Measurements from ENCODE around the gene PGLYRP3.

PGLYRP3 gene

GRCh38 chr1:153312570-153313186 lies at the start of gene PGLYRP3:
PGLYRP3 (minus strand) TSS chr1:153312952; CDS start chr1:153310665, 2,287 bp downstream.
- DNase-seq, result no peak

- no peak for DNase-seq
Observed at GRCh38 chr1:153362187-153362775, 49.5 kb upstream of the PGLYRP3 start.

- DNase-seq, result no peak
Observed at GRCh38 chr1:153361480-153362109, 48.8 kb upstream of the PGLYRP3 start.

GRCh38 chr1:153360592-153361479 lies 48.1 kb upstream of the PGLYRP3 start:
- no peak for DNase-seq

- DNase-seq, result no peak
Observed at GRCh38 chr1:153360190-153360589, 47.4 kb upstream of the PGLYRP3 start.

- no peak for DNase-seq
Observed at GRCh38 chr1:153359241-153359640, 46.5 kb upstream of the PGLYRP3 start.

- DNase-seq, result no peak
Observed at GRCh38 chr1:153358691-153358975, 45.9 kb upstream of the PGLYRP3 start.

GRCh38 chr1:153357853-153358690 lies 45.3 kb upstream of the PGLYRP3 start, which contains the start of gene S100A9:
S100A9 (plus strand) TSS chr1:153357854; CDS start chr1:153358284, 430 bp downstream.
- no peak for DNase-seq

- DNase-seq, result peak in 1 of 14 donors; percentile 47
Observed at GRCh38 chr1:153357076-153357852, 44.5 kb upstream of the PGLYRP3 start.

- DNase-seq, result no peak
Observed at GRCh38 chr1:153356392-153357075, 43.8 kb upstream of the PGLYRP3 start.

GRCh38 chr1:153355445-153356071 lies 42.8 kb upstream of the PGLYRP3 start:
- peak in 2 of 14 donors; percentile 2 for DNase-seq

GRCh38 chr1:153354515-153355193 lies 41.9 kb upstream of the PGLYRP3 start:
- no peak for DNase-seq

GRCh38 chr1:153353226-153353947 lies 40.6 kb upstream of the PGLYRP3 start:
- no peak for DNase-seq

- DNase-seq, result peak in 9 of 14 donors; percentile 1 to 35 (median 5)
Observed at GRCh38 chr1:153352523-153352922, 39.8 kb upstream of the PGLYRP3 start.

- DNase-seq, result no peak
Observed at GRCh38 chr1:153350321-153350957, 37.7 kb upstream of the PGLYRP3 start.

GRCh38 chr1:153349363-153350320 lies 36.9 kb upstream of the PGLYRP3 start:
- no peak for DNase-seq

Data from C1 segment of cervical spinal cord (tissue), 14 donors.